GM10847 (cell line): ENCODE data around the gene NDOR1.

Experiments used
- POLR2A ChIP-seq: IDR thresholded peaks from 2 replicates; pipeline ENCODE4 v1.6.1; 2011; ENCODE audit not compliant: insufficient read length; ENCODE audit errors: extremely low read depth

The NDOR1 gene

DNA sequence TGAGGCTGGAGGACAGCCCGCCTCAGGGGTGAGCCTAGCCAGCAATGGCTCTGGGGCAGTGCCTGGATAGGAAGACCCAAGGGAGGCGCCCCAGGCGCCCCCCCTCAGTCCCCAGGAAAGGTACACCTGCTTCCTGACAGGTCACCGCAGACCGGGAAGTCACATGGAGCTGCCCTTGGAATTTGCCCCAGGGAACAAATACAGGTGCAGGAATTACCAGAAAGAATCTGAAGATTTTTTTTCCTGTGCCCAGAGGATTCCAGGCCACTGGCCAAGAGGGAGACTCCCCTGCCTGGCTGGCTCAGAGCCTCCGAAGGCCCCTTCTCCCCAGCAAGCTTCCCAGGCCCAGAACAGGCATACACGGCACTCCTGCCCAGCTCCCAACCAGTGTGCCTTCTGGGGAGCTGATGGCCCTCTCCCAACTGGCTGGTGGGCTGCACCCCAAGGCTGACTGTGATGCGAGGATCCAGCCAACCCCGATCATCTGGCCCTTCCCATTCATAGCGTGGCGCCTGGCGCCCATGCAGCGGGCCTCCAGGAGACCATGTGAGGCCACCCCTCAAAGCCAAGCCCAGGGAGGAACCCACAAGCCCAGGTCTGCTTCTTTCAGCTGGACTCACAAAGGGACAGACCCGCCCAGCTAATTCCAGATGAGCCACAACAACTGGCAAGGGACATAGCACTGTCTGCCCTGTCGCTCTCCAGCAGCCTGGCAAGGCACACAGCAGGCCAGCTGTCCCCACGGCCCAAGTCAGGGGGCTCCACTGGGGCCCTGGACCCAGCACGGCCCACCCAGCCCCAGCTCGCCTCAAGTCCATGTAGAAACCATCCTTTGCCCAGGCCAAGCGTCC lies 7.2 kb upstream of the NDOR1 start:
- TF ChIP-seq POLR2A, result no peak

DNA sequence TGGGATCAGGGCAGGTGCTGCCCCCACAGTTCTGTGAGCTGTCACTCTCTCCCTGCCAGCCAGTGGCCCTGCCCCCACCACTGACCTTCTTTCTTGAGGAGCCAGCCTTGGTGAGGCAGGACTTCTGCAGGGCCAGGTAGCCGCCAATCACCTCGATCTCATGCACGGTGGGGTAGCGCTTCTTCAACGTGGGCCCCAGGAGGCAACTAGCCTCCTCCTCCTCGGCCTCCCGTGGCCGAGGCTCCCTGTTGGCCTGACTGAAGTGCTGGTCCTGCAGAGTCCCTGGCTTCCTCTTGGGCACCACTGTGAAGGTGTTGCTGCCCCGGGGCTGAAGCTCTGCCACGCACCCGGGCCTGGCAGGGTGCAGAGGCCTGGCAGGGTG lies 6.6 kb upstream of the NDOR1 start:
- no peak for TF ChIP-seq POLR2A

DNA sequence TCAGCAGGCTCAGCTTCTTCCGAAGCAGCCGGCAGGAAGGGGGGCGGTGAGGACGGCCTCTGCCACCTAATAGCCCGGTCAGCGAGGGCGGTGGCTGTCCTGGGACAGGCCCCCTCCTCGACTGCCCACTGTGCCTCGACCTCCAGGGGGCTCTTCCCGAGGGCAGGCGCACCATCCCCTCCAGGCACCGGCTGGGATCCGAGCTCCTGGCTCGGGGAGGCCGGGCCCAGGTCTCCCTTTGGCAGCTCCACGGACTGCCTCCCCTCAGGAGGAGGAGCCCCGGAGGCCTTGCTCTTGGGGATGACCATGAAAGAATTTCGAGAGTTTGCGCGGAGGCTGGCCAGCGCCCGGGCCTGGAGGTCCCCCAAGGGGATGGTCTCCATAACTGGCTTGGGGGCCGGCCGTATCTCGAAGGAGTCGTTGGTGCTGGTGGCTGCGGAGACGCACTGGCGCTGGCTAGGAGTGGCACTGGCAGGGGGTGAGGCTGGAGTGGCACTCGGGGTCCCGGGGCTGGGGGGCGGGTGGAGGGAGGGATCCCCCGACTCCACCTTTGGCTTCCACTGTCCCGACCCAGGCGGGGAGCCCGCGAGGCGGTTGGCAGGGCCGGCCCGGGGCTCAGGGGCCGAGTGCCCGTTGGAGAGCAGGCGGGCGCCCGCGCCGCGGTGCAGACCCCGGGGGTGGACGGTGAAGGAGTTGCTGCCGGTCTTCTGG lies 5.9 kb upstream of the NDOR1 start:
- TF ChIP-seq POLR2A, result no peak

DNA sequence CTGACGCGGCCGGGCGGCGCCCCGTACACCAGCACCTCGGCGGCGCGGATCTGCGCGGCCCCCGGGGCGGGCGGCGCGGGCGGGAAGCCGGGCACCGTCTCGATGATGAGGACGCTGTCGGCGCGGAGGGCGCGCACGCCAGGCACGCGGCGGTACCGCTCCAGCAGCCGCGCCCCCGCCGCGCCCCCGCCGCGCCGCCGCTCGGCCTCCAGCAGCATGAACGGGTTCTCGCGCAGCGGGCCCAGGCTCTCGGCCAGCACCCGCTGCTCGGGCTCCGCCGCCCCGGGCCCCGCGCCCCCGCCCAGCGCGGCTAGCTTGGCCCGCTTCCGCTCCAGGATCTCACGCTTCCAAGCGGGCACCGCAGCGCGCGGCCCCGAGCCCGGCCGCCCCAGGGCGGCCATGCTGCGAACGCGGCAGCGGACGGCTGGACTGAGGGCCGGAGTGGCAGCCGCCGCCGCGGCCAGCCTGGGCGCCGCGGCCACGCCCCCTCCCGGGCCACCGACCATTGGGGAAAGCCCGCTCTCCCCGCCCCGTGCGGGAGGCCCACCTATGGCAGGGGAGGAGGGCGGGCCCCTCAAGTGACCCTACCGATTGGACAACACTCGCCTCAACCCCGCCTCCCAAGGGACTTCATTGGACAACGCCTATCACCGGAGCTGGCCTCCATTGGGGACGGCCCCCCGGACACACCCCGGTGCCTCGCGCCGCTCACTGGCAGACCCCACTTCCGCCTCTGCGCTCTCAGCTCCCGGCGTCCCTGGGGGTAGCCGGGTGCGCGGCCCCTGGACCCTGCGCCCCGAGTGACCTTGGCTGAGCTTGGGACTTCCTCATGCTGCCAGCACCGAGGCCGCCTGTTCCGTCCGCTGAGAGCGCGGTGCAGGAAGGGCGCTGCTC lies 4.9 kb upstream of the NDOR1 start, which contains the start of gene TPRN:
TSS of gene TPRN (minus strand) at position 431 of the 894 bp plus-strand sequence. CDS start at position 401, 30 bp downstream.
- peak; percentile 90 for TF ChIP-seq POLR2A

DNA sequence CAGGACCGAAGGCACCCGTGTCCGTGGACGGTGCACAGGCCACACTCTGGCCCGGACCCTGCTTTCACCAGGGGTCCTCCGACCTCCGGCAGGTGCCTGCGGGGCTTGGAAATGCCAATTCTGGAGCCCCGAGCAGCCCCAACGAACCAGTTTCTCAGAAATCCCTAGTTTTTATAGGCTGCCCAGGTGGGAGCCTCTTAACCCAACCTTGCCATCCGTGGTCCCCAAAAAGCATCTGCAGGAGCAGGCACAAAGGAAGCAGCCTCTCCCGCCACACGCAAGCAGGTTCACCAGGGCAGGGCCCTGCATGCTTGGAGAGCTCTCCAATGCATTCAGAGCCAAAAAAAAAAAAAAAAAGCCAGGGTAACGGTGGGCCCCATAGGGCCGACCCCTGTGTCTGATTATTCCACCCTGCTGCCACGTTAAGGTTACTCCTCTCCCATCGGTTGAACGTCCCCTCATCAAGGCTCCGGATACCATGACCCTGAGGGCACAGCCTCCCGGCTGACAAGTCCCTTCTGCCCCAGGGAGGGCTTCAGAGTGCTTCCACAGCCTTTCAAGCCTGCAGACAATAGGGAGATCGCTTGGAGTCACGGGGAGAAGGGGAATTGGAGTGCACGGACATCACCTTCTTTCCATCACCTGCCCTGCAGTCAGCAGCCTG lies 4.2 kb upstream of the NDOR1 start:
- TF ChIP-seq POLR2A, result no peak

DNA sequence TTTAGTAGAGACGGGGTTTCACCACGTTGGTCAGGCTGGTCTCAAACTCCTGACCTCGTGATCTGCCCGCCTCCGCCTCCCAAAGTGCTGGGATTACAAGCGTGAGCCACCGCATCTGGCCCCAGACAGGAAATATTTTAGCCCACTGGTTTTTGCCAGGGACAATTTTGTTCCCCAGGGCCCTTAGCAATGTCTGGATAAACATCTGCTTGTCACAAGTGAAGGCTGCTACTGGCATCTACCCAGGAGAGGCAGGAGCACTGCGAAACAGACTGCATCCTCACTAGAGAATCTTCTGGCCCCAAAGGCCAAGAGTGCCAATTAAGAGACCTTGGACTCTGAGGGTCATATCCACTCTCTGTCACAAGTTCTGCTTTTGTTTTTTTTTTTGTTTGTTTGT lies 2.5 kb upstream of the NDOR1 start:
- no peak for TF ChIP-seq POLR2A

DNA sequence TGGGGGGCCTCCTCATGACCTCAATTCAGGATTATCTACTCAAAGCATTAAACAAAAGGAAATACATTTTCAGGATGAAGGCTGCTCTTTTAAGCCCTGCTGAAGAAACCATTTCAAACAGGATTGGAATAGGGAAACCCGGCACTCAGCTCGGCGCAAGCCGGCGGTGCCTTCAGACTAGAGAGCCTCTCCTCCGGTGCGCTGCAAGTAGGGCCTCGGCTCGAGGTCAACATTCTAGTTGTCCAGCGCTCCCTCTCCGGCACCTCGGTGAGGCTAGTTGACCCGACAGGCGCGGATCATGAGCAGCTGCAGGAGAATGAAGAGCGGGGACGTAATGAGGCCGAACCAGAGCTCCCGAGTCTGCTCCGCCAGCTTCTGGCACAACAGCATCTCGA lies 772 bp upstream of the NDOR1 start:
- TF ChIP-seq POLR2A, result no peak

DNA sequence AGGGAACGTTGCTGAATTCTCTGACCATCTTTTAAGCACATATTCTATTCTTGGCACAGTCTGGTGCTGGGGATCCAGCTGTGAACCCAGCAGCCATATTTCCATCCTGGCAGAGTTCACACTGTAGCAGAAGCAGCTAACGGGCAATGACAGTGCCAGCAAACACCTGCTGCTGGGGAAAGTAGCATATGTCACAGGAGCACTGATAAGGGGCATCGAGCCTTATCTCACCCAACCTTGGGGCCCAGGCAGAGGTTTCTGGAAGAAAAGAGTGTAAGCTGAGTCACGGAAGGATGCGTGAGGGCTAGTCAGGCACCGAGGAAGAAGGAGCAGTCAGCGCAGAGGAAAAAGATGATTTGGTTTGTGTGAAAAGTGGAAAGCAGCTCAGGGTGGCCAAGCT lies 1.1 kb downstream of the NDOR1 start:
- no peak for TF ChIP-seq POLR2A

DNA sequence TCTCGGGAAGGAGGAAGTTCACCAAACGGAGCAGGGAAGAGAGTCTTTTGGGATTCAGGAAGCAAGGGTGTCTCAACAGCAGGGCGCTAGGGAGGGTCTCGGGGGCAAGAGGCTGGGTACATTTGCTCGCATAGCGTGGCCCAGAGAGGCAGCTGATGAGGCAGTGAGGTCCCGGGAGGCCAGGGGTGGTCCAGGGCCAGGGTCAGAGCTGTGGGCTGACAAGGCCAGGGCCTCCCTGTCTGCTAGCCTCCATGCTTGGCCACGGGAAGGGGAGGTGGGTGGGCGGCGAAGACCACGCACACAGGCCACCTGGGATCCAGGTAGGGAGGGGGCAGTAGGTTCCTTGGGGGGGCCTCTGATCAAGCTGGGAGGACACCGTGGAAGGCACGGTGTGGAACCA lies 6.0 kb downstream of the NDOR1 start:
- no peak for TF ChIP-seq POLR2A

DNA sequence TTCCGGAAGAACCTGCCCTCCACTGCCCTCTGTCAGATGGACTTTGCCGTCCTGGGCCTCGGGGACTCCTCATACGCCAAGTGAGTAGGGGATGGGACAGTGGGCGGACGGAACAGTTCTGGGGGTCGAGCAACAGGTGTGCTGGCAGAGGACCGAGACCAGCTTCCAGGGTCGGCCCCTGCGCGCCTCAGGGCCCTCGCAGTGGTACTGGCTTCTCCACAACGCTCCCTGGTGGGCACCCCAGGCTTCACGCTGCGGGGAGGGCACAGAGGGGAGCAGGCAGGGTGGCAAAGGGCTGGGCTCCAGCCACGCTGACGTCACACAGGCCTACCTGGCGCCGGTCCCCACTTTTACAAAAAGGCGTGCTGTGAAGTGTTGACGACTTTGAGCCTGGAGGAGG lies 7.0 kb downstream of the NDOR1 start:
- TF ChIP-seq POLR2A, result no peak

DNA sequence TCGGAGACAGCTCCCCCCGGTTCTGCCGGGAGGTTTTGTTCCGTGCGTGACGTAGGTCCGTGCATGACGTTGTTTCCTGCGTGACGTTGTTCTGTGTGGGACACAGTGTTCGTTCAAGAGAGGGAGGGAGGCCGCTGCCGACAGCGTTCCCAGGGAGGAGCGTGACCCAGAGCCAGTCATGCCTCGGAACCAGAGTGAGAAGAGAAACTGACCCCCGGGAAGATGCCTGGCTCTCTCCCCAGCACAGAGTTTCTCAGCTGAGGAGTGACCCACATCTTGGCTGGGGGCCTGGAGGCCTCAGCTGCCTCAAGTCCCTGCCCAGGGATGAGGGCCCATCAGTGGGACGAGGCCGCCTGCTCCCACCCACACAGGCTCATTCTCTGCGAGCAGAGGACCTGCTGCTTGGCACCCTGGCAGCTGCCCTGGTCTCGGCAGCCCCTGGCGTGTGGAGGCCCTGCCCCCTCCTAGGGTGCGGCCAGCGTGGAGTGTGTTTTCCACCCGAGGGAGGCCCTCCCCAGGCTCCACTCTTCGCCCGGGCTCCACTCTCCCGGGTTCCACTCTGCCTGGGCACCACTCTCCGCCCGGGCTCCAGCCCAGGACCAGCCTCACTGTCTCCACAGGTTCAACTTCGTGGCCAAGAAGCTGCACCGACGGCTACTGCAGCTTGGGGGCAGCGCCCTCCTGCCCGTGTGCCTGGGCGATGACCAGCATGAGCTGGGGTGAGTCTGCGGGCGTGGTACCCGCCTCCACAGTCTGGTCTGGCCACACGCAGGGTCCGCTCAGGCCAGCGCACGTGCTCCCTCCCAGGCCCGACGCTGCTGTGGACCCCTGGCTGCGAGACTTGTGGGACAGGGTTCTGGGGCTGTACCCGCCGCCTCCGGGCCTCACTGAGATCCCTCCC lies 7.9 kb downstream of the NDOR1 start:
- TF ChIP-seq POLR2A, result no peak

DNA sequence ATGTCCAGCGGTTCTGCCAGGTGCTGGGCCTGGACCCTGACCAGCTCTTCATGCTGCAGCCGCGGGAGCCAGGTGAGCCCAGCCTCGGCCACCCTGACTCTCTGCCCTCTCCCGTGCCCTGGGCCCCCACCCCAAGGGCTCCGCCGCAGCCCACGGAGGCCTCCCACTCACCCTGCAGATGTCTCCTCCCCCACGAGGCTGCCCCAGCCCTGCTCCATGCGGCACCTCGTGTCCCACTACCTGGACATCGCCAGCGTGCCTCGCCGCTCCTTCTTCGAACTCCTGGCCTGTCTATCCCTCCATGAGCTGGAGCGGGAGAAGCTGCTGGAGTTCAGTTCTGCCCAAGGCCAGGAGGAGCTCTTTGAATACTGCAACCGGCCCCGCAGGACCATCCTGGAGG lies 9.1 kb downstream of the NDOR1 start:
- no peak for TF ChIP-seq POLR2A

DNA sequence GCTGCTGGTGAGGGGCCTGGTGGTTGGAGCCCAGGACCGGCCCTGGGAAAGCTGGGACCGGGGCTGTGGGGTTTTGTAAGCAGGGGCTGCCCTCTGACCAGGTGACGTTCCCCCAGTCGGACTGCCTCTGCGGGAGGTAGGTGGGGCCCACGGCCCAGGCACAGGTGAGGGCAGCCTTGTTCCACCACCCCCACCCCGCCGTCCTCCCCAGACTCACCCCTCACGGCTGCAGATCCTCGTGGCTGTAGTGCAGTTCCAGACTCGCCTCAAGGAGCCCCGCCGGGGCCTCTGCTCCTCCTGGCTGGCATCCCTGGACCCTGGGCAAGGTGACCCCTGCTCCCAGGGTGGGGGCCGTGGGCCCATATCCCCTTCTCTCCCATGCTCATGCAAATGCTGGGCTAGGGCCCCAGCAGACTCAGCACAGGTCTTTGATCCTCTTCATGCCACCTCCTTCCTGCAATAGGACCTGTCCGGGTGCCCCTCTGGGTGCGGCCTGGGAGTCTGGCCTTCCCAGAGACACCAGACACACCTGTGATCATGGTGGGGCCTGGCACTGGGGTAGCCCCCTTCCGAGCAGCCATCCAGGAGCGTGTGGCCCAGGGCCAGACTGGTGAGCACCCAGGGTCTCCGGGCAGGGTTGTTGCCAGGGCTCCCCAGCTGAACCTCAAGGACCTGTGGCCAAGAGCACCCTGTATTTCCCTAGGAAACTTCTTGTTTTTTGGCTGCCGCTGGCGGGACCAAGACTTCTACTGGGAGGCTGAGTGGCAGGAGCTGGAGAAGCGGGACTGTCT lies 9.9 kb downstream of the NDOR1 start:
- TF ChIP-seq POLR2A, result no peak
